GM21825 (cell line): ENCODE results near the gene SEC24B.
"Not testable (repeated sequence)": the region's sequence is repeated elsewhere in the genome, so short reads cannot be mapped to it uniquely, and the experiment has no call there.

Source experiments
- ATAC-seq: cut with Tn5 transposase; IDR thresholded peaks from one replicate; pipeline ENCODE4 v1.9.1; 2021; ENCODE audit warnings: mild to moderate bottlenecking, moderate library complexity; ENCODE audit not compliant: unreplicated experiment

The SEC24B gene

DNA sequence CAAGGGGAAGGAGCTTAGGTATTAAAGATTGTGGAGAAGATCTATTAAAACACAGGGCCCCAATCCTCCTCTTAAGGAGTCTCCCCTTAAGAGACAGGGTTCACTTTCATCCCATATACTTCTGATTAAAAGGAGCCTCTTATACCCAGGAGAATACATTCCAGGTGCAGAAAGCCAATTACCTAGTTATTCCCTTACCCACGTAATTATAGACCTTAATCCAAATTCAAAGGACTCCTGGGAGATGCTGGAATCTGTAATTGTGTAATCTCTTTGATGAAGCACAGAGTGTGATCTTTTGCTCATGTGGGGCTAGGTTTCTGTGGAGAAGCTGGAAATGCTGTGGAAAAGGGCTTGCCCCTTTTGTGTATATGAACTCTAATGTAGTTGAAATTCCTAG lies 1.4 kb upstream of the SEC24B start:
- no peak for ATAC-seq

DNA sequence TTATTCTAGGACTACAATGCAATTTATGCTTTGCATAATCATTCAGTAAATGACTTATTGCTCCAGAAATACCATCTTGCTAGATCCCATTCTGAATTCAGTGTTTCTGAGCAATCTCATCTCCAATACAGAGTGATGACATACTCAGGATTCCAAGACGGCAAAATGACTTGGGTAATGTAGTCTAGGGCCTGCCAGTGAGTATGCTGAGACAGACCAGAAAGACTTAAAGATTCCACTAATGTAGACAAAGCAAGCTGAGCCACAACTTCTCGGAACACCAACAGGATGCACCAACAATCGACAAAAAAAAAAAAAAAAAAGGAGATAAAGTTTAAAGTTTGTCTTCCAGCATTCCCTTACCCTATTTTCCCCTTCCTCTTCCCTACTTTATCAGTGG lies 919 bp upstream of the SEC24B start:
- ATAC-seq: no peak

DNA sequence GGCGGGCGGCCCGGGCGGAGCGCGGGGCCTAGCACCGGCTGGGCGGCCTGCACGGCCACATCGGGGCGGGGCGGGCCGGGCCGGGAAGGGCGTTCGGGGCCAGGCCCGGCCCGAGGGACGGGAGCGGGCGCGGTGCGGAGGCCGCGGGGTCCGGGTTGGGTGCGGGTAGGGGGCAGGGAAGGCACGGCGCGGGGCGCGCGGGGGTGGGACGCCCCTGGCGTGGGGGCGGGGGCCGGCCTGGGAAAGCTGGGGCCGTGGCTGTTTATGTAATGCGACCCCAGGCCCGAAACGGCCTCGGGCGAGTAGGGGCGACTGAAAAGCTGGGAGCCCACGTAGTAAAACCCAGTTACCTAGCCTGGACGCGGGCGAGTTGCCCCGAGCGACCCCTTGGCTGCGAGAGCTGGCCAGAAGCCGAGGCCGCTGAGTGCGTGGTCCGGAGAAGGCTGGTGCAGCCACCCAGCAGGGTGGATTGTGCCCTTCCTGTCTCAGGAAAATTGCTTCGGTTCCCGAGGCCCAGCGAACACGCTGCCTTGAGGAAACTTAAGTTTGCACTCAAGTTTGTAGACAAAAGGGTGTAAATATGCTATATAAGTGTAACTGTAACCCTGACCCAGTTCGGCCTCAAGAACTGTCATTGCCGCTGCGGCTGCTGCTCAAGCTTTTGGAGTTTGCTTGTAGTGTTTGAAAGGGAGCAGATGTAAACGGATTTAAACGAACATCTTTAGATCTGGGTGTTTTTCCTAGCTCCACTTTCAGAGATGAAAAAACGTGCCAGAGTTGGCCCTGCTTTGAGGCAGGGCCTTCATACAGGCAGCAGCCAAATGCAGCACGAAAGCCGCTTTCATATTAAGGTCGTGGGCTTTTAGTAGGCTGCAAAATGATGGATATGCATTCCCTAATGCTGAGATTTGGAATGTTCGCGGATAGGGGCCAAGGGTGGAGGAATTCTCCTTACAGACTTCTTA lies 674 bp downstream of the SEC24B start:
- ATAC-seq: peak; percentile 38

DNA sequence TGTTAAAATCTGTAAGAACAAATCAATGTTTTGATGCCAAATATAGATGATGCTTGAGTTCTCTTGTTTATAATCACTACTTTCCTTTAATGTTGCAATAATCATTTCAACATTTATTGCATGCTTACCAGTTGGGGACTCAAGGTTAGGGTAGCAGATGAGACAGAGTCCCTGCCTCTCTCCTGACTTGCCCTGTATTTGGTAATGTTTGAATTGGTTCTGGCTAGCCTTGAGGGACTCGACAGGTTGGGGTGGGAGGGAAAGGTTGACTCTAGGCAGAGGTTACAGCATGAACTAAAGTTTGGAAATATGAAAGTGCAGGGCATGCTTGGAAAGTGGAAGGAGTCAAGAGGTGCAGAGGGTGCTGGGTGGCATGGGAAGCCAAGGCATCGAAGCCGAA lies 2.0 kb downstream of the SEC24B start:
- no peak for ATAC-seq

DNA sequence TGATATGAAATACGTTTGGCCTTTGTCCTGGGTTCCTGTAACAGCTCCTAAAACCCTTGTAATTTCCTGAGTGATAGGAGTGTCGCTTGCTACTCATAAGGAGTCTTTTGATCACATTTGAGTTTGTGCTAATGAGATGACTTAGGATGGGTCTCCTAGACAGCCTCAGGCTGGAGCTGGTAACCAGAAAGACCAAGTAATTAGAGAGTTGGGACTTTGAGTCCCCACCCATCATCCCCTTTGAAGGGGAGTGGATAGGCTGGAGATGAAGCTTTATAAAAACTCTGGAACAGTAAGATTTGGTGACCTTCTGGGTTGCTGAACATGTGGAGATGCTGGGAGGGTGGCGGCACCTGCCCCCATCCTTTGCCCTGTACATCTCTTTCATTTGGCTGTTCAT lies 2.9 kb downstream of the SEC24B start:
- no peak for ATAC-seq

DNA sequence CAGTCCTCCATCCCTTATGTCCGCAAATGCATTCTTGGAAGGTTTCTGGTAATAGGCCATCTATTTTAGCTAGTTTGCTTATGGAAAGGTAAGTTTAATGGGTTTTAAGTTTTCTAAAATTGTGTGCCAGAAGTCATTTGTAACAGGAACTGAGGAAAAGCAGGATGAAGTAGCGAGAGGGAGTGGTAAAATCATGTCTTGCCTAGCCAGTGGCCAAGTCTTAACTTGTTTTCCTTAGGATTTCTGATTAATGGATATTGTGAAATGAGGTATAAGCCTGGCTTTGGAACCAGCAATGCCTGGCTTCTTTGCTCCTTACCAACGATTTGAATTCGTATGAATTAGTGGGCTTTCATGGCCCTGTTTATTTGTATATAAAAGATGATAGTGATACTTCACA lies 7.3 kb downstream of the SEC24B start:
- ATAC-seq: no peak

DNA sequence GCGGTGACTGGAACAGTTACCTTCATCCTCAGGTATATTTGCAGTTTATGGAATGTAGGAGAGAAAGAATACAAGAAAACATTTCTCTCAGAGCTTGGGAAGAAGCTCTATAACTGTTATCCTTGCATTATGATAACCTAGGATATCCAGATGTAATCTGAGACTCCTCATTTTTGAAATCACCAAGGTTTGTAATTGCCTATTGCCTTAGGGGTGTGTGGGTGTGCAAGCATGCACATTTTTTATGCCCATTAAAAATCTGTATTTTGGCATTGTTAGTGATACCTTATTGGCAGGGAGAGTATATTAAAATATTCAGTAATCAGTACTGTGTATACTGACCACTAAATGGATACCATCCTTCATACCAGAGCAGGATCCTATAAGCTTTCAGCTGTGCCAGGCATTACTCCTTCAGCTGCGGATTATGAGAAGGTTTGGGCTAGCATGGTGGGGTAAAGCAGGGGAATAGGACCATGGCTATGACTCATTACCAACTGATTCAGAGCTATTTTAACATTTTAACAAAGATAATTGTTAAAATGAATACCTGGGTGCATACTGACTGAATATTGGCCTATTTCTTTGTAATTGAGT lies 8.3 kb downstream of the SEC24B start:
- ATAC-seq: no peak

DNA sequence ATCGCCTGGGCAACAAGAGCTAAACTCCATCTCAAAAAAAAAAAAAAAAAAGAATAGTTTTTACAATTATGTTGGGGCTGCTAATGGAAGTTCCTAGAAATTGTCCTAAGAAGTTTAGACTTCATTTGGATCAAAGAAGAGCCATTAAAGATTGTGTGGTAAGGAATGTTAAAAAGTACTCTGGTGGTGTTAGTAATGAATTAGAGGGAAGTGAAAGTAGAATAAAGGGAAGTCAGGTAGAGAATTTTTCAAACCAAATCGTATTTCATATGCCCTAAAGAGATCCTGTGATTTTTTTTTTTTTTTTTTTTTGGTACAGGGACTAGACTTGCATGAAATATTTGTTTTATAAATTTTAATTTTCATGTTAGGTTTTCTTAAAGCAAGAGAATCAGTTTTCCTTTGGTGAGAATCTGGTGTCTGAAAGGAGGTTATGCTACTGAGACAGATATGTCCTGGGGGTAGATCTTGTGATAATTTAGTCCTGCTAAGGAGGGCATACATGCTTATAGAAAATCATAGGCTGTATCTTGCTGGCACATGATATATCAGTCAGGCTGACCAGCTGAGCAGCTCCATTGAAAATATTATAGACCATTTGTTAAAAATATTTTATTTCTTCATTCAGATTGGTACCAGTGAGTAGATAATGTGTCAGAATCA lies 10.7 kb downstream of the SEC24B start:
- no peak for ATAC-seq

DNA sequence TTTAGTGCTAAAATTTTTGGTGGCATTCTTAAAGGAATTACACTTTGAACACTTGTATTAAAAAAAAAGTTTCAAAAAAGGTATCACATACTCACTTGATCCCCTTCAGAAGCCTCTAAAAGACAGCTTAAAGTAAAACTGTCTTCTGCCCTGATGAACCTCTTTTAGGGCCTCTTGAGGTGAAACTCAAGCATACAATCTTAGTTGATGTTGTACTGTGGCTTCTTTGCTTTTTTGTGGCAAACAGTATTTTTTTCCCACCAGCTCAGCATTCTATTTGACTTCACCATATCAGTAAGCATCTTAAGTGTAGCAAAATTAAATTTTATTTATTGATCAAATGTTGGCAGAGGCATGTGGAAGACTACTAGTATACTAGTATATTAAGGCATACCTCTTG lies 13.7 kb downstream of the SEC24B start:
- ATAC-seq: no peak

DNA sequence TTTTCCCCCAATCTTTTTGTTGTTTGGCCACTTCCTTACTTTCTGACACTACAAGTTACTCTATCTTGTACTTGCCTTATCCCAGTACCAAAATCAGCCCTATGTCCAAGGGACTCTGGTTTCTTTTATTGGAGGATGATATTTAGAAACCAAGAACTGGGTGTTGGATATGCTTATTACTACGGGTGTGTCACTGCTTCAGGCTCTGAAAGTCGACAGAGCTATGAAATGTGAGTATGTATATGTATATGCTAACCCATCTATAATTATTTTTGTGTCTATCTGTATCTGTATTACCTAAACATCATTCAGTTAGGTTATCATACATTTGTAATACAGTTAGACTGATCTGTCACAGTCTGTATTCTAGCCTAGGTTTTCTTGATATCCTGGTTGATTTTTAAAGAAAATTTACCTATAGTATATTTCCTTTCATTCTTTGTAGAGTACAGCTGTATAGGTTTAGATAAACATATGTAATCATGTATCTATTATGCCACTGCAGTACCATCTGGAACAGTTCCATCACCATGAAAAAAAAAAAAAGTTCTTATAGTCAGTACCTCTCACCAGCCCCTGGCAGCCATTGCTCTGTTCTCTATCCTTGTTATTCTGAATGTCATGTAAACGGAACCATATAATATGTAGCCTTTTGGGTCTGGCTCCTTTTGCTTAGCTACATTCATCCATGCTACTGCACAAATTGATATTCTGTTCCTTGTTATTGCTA lies 18.1 kb downstream of the SEC24B start:
- ATAC-seq: no peak

DNA sequence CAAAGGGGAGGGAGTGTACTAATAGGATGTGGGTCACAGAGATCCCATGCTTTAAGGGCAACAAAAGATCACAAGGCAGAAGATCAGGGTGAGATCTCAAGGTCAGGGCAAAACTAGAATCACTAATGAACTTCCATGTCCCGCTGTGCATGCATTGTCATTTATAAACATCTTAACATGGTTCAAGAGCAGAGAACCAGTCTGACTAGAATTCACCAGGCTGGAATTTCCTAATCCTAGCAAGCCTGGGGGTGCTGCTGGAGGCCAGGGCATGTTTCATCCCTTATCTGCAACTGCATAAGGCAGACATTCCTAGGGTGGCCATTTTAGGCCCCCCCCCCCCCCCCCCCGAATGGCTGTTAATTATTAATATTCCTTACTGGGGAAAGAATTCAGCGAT lies 19.5 kb downstream of the SEC24B start:
- not testable (repeated sequence) for ATAC-seq

DNA sequence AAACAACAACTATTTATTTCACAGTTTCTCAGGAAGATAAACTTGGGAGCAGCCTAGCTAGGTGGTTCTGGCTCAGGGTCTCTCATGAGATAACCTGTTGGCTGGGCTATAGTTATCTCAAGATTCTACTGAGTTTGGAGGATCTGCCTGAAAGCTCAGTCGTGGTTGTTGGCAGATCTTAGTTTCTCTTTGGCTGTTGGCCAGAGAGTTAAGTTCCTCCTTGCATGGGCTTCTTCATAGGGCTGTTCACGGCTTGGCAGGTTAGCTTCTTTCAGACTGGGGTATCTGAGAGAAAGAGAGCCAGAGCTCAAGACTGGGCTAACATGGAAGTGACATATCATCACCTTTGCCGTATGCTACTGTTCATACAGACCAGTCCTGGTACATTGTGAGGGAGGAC lies 28.7 kb downstream of the SEC24B start:
- ATAC-seq: peak; percentile 56

DNA sequence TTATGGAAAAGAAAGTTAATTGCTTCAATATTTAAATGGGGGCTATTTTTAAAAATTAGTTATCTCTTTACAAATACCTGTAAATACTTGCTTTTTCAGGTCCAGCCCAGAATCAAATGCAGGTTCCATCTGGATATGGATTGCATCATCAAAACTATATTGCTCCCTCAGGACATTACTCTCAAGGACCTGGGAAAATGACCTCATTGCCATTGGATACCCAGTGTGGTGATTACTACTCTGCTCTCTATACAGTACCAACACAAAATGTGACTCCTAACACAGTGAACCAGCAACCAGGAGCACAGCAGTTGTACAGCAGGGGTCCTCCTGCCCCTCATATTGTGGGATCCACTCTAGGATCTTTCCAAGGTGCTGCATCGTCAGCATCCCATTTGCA lies 29.2 kb downstream of the SEC24B start:
- ATAC-seq: no peak

DNA sequence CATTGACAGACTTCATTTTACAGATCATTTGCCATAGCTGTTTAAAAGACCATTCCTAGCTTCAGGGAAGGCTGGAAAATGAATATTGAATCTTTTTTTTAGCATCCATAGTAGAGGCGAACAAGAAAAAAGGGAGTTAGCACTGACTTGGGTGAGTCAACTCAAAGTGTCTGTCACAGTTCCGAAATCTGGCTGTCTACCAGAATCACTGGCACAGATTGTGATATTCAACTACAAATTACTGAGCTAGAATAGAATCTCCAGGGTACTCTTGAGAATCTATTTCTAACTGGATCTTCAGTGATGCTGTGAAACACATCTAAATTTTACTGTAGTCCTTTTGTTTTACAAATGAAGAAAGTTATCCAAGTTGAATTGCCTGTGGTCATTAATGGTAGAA lies 31.5 kb downstream of the SEC24B start:
- no peak for ATAC-seq

DNA sequence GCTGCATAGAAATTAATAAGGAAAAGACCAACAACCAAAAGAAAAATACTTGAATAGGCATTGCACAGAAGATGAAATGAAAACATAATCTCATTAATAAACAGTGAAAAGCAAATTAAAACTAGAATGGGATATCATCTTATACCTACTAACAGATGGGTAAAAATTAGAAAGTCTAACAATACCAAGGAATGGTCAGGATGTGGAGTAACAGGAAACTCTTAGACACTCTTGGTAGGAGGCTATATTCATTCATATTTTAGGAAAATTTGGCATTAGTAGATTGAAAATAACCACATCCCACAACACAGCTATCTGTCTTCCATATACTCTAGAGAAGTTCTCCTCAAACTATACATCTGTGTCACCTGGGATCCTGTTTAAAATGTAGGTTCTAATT lies 36.3 kb downstream of the SEC24B start:
- no peak for ATAC-seq

DNA sequence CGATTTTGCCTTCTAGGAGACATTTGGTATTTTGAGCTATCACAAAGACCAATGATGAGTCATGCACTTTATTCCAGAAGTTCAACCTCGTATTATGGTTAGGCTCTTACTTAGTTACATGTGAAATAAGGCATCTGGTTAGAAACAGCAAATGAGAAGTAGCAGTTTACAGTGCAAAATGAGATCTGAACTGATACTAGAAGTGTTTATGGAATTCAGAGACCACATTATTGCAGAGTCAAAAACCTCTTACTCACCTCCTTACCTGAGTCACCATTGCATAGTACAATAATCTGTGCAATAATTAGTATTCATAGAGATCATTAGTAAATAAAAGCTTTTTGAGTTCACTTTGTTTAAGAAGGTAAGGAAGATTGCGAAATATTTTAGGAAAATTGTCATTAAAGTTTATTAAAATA lies 38.7 kb downstream of the SEC24B start:
- no peak for ATAC-seq

DNA sequence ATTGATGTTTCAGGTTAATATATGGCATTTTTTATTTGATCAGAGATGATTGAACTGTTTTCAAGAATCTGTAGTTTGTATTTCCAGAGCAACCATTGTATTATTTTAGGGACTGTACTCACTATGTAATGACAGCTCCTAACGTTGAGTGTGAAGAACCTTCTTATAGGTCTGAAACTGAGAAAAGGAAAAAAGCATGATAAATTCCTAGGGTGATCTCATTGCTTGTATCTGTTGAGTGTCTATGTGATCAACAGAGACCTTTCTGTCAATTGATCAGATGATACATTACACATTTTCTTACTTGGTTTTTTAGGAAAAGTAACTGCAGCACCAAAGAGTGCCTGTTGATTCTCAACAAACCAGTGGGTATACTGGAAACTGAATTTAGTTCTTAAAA lies 40.2 kb downstream of the SEC24B start:
- ATAC-seq: no peak

DNA sequence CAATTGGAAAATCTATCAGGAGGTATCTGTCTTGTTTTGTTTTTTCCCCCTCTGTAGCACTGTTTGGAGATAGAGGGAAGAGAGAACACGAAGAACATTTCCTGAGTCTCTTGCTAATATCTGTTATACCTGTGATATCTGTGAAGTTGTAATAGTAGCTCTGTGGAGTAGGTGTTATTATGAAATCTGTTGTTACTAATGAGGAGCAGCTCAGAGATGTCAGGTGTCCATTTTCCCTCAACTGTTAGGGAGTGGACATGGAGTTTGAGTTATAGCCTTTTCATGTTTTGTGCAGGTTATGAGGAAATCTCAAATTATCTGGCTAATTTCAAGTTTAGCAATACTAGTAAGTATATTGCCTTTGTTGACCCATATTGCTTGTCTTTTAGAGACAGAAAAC lies 52.4 kb downstream of the SEC24B start:
- ATAC-seq: no peak

DNA sequence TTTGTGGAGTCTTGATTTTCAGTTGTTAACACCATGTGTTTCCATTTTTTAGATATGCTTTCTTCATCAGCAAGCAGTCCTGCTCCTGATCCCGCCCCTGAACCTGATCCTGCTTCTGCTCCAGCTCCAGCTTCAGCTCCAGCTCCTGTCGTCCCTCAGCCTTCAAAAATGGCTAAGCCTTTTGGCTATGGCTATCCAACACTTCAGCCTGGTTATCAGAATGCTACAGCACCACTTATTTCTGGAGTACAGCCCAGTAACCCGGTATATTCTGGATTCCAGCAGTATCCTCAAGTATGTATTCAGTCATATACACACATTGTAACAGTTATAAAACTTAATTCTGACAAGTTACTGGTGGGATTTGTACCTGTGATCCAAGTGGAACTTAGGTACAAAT lies 60.9 kb downstream of the SEC24B start:
- ATAC-seq: no peak

DNA sequence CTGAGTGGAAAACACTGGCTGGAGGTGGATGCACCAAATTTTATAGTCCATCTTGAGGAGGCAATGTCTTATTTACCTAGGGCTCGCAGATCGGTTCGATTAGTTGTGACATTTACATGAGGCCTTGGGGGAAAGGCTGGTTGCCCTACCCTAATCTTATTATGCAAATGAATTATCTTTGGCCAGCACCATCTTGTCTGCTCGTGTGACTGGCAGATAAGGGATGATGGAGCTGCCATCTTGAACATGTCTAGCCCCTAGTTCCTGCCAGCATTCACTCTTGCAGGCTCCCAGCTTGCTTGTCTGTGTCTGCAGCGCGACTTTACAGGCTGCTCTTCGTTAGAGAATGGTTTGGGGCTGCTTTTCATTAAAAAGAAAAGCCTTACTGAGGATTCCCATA lies 61.9 kb downstream of the SEC24B start:
- no peak for ATAC-seq

DNA sequence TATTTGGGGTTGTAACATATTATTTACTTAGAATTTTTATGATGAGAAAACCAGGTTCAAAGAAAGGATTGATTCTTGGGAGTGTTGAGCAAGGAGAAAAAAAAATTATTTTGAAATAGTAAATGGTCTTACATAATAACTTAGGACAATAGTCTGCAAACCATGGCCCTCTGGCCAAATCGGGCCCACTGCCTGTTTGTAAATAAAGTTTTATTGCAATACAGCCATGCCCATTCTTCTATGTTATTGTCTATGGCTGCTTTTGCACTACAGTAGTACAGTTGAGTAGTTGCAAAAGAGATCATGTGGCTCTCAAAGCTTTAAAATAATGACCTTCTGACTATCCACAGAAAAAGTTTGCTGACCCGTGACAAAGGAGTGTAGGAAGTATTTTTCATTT lies 63.3 kb downstream of the SEC24B start:
- ATAC-seq: no peak
